Sigmoid colon (tissue), 4 donors: ENCODE data around the gene ANKRD27.

Experiments used
- POLR2AphosphoS5 ChIP-seq, 4 donors: sonication (generic); formaldehyde crosslinking; IDR thresholded peaks; one replicate each; pipeline ENCODE4 v1.6.1; 2017; ENCODE audit warnings: antibody characterized with exemption in 4 of 4
- TF ChIP-seq, protein P1 (sequence below), 4 experiments: fragments of 450-650 bp in 3 of 4; fragments of 200-600 bp in 1 of 4; IDR thresholded peaks; one replicate each; pipeline ENCODE4 v1.5.1; 2016 to 2019; ENCODE audit warnings: antibody characterized with exemption in 4 of 4, mild to moderate bottlenecking in 3 of 4, moderate library complexity in 2 of 4

DNA sequence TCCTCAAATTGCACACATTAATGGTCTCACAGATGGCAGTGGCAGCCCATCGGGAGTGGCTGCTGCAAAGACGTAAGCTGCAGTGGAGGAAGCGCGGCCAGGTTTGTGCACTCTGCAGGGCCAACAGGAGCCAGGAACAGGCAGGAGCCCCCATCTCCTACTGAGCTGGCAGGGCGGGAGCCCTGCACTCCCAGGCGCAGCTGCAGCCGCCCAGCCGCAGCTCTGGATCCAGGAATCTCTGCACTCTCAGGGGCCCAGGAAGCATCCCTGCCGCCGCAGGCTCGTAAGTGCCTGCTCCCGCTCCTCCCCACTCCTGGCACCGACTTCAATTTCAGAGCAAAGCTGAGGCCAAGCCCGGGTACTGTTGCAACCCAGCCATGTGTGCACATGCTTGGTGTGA is 37.5 kb downstream of the ANKRD27 start:
- TF ChIP-seq, protein P1, sequence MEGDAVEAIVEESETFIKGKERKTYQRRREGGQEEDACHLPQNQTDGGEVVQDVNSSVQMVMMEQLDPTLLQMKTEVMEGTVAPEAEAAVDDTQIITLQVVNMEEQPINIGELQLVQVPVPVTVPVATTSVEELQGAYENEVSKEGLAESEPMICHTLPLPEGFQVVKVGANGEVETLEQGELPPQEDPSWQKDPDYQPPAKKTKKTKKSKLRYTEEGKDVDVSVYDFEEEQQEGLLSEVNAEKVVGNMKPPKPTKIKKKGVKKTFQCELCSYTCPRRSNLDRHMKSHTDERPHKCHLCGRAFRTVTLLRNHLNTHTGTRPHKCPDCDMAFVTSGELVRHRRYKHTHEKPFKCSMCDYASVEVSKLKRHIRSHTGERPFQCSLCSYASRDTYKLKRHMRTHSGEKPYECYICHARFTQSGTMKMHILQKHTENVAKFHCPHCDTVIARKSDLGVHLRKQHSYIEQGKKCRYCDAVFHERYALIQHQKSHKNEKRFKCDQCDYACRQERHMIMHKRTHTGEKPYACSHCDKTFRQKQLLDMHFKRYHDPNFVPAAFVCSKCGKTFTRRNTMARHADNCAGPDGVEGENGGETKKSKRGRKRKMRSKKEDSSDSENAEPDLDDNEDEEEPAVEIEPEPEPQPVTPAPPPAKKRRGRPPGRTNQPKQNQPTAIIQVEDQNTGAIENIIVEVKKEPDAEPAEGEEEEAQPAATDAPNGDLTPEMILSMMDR (IDR thresholded peaks at IDR 0.05): no peak
- TF ChIP-seq POLR2AphosphoS5 (IDR thresholded peaks at IDR 0.05): no peak
